ENCODE measurements around the gene TSFM.
"Not testable (repeated sequence)": the region's sequence is repeated elsewhere in the genome, so short reads cannot be mapped to it uniquely, and the experiment has no call there.

The TSFM gene

DNA sequence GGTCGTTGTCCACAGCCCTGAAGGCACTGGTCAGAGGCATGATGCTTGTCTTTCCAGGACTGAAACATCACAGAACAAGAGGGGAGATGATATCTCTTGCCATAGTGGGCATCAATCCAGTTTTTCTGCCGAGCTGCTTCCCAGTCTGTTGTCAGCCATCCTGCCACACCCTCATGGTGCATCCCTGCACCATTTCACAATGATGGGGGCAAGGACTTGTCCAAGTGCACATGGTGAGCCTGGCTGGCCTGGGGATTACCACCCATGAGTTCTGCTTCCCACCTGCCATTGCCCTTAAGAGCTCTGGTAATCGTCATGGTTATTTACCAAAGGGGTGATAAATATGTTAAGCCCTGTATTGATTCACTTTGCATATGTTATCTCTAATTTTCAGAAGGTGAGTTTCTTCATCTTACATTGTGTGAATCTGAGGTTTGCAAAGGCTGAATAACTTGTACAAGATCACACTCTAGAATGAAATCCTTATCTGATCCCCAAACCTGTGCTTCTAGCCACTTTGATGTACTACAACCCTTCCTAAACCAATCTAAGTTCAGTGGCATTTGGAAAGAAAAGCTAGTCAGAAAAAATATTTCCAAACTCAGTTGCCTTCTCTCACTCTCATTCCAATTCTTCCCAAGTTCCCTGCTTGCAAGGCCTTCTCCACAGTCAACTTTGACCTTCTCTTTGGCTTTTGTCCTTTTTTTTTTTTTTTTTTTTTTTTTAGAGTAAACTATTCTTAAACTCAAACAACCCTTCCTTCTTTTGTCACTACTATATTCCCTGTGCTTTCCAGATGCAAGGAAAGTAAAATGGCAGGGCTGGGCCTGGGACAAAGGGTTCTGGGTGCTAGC is 33.6 kb downstream of the TSFM start:
- DNase-seq: no peak

DNA sequence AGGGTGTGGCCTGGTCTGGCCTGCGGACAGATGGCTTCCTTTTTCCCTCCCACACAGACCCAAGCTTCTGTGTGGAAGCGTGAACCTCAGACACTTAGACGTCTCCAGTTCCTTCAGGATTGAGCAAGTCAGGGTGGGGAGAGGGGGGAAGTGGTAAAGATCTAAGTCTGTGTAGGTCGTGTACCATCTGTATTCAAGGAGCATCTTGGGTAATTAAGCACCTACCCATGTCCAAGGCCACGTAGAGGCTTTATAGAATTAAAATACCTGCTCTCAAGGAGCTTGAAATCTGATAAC is 34.2 kb downstream of the TSFM start:
- DNase-seq: no peak

DNA sequence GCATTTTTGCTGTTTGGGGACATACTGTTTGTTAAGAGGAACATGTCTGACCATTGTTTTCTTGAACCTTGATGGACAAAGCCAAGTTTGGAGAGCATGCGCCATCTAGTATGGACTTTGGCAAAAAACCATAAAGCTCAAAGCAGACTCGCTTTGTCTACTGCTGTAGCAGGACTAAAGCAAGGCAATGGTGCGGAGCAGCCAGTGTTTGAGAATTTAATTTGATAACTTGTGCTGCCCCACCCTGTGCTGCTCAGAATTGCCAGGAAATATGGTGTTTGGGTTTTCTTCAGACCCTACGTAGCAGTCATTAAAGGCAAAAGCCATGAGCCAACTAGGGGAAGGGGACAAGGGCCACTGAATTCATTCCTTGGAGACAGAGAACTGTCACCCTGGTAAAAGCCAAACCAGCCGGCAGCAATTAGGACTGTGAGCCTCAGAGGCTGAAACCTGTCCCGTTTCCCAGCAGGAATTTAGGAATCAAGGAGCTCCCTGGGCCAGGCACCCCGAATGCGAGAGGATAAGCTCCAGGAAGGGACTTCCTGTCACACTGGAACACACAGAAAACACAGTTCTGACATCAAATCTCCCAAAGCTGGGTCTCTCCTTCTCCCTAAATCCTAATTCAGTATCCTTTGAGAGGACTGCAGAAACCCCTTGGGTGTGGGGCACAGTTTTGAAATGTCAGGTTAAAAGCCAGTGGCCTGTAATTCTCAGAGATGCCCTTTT is 34.8 kb downstream of the TSFM start:
- DNase-seq: no peak

DNA sequence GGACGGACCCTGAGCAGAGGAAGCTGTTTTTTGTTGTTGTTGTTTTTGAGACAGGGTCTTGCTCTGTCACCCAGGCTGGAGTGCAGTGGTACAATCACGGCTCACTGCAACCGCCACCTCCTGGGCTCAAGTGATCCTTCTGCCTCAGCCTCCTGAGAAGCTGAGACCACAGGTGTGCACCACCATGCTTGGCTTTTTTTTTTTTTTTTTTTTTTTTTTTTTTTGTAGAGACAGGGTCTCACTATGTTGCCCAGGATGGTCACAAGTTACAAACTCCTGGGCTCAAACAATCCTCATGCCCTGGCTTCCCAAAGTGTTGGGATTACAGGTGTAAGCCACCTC is 35.4 kb downstream of the TSFM start:
- DNase-seq: not testable (repeated sequence)

DNA sequence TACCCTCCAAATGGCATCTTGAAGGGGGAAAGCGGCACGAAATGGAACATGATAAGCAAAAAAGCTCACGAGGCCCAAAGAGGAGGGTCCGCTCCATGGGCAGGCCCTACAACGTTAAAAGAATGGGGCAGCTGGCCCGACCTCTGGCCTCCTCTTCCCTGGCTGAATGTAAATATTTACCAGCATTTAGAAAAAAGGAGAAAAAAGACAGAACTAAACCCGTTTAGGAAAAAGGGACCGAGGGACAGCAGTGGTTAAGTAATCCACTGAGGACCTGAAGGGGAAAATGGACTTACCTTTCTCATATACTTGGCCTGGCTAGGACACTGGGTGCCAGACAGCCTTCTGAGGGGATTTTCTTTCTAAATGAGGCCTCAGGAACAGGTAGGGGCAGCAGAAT is 37.5 kb downstream of the TSFM start:
- not testable (repeated sequence) for DNase-seq

DNA sequence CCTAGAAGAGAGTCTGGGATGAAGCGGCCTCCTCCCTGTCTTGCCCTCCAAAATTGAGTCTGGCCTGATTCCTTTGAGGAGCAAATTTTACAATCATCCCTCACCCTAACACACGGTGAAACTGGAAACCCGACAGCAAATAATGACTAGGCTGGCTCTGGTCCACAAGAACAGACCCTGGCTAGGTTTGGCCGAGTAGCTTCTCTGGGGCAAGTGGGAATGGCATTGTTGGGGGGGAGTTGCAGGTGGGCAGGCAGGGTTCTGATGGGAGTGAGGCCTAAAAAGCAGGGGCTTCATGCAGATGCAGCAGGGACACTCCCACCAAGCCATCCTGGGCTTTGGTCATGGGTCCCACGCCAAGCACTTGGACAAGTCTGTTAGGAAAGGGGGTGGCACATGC is 38.4 kb downstream of the TSFM start:
- not testable (repeated sequence) for DNase-seq

DNA sequence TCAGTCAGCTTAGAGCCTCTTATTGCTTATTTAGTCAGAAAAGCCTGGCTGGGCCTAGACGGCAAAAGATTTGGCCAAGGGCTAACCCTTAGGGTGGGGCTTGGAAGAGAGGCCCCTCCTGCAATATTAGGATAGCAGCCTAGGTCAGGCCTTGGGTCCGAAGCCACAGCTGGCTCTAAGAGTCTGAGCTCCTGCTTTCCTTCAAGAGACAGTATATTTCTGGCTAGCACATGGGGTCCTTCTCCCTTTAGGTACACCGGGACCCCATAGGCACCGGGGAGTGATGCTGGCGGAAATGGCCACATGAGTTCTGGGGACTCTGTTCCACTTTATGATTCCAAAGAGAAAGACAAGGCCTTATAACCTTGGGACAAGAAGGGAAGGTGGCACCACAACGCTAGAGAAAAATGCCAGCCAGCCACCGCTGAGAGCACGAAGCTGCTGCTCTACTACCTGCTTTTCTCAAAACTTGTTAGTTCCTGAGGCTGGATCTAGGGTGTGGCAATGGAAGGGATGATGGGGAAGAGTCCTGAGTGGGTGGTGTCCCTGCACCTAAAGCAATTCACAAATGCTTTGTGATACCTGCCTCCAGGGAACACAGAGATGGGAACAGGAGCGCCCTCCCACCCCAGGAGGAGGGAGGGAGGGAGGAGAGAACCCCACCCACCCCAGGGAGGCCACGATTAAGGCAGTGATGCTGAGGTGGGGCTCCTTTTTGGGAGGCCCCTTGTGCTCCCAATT is 39.1 kb downstream of the TSFM start:
- no peak for DNase-seq

DNA sequence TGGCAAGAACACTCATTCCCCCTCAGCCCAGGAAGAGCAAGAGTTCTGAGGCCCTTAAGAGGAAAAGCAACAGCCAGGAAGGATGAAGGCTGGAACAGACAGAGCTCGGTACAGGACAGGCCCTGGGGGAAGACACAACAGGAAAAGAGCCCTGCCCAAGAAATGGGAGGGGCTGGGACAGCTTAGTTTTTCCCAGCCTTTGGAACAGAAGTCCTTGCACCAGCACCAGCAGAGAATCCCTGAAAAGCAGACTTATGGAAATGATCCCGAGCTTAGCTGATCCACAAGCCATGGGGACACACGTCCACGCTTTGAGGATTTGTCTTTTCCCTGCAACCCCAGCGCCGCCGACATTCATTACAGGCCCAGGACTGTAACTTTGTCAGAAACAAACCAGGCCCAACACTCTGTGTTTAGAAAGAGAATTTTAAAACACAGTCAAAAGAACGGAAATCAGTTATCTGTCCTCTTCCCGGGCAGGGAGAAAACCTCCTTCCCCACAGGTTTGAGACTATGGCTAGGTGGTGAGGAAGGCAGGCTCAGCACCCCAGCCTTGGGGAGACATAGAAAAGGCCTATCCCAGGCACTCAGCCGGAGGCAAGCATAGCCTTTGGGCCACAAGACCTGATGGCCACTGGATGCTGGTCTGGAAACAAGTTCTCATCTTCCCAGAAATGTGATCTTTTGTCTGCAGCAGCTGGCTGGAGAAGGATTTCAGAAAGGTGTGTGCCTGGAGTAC is 40.0 kb downstream of the TSFM start:
- no peak for DNase-seq

DNA sequence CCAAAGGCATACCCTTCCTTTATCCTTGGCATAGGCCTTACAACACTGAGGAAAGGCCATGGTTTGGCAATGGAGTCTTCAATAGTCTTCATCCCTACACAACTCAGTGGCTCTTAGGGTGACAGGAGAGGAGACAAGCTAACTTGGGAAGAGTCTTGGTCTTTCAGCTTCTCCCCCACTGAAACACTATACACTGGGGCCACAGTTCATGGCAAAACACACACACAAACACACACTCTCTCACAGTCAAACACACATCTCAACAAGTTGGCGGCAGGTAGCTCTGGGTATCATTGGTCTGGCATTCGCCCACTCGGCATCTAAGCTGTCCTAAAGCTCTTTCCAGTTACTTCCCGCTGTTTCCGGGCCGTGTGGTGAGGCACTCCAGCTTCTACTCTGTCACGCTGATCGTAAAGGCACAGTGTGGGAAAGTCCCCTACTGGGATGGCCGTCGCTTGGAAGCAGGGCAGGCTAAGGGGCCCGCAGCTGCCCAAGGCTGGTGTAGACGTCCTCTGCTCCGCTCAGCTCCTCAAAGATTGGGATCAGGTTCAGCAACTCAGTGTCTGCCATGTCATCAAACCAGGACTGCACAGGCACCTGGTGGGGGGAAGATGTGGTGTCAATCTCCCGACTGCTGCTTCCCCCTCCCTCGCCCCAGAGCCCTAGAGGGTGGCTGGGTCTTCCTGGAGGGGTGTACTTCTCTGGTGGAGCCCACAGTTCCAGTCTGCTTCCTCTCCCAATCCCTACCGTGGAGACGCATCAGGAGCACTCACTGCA is 40.7 kb downstream of the TSFM start:
- no peak for DNase-seq

DNA sequence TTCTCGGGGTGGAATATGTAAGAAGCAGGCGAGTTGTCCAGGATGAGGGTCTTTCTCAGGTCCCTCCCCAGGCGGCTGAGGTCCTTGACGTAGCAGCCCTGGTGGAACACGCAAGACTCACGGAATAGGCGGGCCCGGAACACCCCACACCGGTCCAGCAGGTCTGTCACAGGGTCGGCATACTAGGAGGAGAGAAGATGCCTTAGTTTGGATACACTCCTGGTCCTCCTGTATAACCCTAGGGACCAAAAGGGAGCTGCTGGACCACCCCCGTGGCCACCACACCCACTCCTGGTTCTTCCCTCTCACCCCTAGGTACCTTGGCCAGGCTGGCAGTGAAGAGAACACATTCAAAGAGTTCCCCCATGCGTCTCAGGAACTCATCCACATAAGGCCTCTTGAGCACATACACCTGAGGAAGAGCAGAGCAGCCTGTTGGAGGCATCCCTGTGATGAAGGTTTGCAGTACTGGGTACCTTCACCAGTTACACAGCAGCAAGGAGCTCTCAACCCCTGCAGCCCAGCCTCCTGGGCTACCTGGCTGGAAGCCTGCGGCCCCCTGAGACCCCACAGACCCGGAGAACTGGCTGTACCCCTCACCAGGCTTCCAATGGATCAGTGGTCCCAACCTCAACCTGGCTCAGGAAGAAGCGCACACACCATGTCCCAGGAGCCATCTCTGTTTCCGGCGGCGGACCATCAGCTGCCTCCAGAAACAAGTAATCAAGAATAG is 41.5 kb downstream of the TSFM start:
- no peak for DNase-seq

DNA sequence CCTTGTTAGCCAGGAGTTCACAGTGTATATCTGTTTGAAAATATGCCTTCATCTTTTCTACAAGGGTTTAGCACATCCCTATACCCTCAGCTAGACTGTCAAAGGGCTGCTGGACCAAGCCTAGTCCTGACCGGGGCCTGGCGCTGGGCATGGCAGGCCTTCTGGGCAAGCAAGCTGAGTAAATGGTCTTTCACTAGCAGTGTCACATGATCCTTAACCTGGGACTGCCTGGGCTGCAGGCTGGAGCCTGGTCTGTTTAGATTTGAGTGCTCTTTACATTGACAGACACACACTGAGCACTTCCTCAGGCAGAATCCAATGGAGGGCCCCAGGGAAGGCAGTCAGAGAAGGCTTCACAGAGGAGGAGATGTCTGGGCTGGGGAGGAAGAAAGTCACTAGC is 42.9 kb downstream of the TSFM start:
- no peak for DNase-seq

DNA sequence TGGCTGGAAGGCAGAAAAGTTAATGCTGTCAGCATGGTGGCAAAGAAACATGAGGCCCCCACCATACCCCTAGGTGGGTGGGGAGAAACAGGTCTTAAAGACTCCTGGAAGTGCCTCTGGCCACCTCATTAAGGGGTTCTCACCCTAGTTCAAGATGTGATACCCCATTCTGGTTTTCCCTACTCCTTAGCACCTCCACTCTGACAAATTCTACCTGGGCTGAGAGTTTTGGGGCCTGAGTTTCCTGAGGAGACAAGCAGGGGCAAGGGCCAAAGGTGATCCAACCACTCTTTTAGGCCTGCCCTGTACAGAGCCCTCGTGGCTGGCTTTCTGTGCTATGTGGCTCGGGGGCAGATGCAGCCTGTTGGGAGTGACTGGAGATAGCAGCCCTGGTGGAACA is 43.8 kb downstream of the TSFM start:
- no peak for DNase-seq

DNA sequence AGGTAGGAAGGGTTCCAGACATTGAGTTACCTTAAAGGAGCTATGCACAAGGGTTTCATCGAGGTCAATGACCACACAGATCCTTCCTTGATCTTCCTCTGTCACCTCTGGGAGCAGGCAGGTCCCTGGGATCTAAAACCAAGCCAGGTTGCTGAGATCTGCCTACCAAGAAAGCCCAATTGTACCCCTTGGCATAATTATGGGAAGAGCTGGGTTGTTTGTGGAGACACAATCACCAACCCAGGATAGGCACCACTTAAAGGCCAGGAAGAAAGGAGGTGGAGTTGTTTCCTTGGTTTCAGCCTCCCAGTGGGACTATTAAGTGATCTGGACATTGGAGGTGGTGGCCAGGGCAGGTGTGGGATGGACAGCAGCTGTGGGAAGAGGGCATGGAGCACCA is 44.4 kb downstream of the TSFM start:
- no peak for DNase-seq

DNA sequence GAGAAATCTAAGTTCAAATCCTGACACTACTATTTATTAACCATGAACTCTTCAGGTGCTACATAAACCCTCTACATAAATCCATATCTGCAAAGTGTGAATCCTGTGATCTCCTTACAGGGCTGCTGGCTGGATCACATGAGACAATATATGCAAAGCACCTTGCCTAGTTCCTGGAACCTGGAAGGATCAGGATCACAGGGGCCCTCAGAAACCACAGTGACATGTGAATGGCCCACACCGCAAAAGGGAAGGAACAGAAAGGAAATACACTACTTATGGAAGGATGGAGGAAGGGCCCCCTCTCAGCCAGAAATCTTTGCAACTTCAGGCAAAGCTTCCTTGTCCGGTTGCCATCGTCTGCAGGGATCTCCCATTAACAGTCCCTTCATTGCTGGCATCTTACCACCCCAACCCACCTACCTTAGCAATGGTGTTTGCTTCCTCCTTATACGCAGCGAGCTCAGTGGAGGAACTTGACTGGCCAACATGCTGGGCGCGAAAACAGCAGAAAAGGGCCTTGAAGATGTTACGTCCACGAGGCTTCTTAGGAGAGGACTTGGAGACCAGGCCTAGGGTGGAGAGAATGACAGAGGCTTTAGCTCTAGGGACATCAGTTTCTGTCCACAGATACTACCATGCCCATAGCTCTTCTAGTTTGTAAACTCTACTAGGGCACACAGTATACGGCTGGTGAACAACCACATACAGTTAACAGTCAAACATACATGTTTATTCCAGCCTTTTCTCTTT is 46.6 kb downstream of the TSFM start:
- no peak for DNase-seq

DNA sequence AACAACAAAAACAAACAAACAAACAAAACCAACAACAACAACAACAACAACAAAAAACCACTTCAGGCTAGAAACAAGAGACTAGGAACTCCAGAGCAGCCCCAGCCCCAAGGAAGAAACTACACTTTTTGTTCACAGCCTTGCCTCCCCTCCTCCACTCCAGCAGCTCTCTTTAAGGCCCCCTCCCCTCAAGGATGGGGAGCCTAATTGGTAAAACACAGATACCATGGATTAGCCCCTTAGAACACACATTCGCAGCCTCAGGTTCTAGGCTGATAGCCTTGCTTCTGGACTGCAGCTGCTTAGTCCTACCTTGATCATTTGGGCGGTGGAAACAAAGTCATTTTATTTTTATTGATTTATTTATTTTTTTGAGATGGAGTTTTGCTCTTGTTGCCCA is 47.8 kb downstream of the TSFM start:
- no peak for DNase-seq

DNA sequence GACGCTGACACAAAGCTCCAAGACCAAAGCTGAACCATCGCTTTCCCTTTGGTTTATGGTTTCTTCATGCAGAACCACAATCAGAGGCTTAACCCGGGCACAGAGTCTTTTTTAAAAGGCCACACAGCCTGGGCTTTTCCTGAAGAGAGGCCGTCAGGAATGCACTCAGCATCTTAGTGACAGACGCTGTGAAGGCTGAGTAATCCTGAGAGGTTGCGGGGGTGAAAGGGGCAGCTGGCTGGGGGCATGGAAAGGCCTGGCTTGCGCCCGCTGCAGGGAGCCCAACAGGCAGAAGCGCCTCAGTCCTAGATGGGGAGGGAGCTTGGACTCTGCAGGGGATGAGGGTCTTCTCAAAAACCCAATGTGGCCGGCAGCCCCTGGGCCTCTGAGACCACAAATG is 50.4 kb downstream of the TSFM start:
- DNase-seq: no peak

DNA sequence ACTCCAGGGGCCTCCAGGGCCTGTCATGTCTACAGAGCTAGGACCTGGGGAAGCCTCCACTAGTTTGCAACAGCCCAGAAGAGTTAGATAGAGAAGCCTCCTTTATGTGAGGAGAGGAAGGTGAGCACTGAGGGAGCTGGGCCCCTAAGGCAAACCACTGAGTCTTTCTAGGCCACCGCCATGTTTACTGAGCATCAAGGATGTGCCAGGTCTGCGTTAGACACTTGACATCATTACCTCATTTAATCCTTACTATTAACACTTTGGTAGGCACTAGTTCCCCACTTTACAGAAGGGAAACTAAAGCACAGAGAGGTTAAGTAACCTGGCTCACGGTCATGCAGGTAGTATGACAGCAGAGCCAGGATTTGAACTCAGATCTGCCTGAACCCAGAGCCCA is 51.1 kb downstream of the TSFM start:
- no peak for DNase-seq

DNA sequence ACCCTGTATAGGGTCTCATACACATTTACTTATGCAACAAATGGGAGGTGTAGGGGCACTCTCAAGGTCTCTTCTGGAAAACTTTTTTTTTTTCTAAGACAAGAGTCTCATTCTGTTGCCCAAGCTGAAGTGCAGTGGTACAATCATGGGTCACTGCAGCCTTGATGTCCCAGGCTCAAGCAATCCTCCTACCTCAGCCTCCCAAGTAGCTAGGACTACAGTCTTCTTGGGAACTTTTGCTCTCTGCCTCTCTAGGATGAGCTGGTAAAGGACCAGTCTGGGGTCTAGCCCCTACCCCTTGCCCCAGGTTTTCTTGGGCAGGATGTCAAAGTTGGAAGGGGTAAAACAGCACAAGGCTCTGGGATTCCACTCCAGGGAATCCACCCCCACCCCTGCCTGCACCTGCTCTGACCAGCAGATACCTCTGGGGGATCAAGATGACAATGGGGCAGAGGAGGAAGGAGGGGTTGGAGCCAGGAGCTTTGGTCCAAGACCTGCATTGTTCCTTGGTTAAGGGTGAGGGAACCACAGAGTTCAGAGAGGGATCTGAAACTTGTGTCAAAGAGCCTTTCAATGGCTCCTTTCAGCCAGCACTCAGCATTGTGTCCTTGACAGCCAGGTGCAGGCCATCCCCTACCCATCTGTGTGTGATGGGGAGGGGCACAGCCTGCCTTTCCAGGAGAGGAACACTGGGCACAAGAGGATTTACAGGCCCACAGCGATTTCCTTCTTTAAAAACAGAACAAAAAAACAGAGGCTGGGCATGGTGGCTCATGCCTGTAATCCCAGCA is 51.7 kb downstream of the TSFM start:
- no peak for DNase-seq

DNA sequence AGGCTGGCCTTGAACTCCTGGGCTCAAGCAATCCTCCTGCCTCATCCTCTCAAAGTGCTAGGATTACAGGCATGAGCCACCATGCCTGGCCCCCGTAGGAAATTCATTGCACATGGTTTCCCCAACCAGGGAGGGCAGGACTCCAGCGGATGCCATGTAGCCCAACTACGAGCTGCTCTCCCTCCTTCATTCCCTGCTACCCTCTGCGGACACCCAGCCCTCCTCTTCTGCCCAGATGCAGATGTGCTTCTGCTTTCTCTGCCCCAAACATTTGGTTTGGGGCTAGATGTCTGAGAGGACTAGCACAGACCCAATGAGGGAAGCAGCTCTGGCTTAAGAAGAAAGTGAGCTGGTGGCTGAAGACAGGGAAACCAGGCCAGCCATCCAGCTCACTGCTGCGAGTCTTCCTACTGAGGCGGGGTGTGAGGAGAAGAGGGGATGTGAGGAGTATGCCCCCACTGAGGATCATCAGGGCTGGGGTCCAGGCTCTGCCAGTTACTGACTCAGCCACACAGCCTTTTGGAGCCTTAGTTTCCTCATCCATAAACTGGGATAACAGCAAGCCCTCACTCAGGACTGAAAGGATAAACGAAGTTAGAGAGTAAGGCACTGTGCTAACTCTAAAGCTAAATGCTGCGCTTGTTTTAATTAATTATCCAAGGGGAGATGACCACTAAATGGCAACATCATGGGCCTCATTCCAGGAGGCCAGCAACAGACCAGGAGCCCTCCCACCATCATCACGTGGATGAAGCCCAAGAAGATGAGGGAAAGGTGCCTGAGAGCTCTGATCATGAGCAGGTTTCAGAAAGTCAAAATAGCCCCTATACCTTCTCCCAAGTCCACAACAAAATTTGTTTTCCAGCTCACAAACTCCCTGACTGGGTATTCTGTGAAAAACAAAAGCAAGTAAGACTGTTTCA is 53.0 kb downstream of the TSFM start:
- no peak for DNase-seq
